Keratinocyte (primary cell): ENCODE measurements around the gene ATN1. TPM values are rescaled to one million over a fixed set of nuclear protein-coding genes. Genes with fewer than 3 reads are reported as not detected.

Experiments
- DNase-seq: peaks from one replicate; pipeline ENCODE4 v3.0.0-alpha.2; 2011; ENCODE audit warnings: low read depth, missing footprints, low spot score
- FAIRE-seq: peaks from 2 replicates; lab custom pipeline; 2011; peaks lifted over from hg19 to GRCh38; lab: Jason Lieb, UNC
- H2AFZ ChIP-seq: 2 replicates; pipeline ENCODE4 v1.6.0; 2012; ENCODE audit warnings: low read length, control low read depth, inconsistent platforms; ENCODE audit not compliant: control insufficient read depth
- H3K27ac ChIP-seq: 2 replicates; pipeline ENCODE4 v1.5.1; 2011; ENCODE audit warnings: low read length; ENCODE audit not compliant: control insufficient read depth, insufficient read depth
- H3K27me3 ChIP-seq: 3 replicates; pipeline ENCODE4 v1.6.0; 2011; ENCODE audit warnings: low read length; ENCODE audit not compliant: control insufficient read depth, insufficient read depth; ENCODE audit errors: extremely low read depth
- H3K36me3 ChIP-seq, 2 experiments: 2 replicates in 1 of 2; 3 replicates in 1 of 2; pipeline ENCODE4 v1.5.1; 2011; ENCODE audit warnings: low read length in 2 of 2, mild to moderate bottlenecking in 1 of 2; ENCODE audit not compliant: control insufficient read depth in 2 of 2, insufficient read depth in 2 of 2; ENCODE audit errors: extremely low read depth in 1 of 2
- H3K4me1 ChIP-seq: 3 replicates; pipeline ENCODE4 v1.5.1; 2011; ENCODE audit warnings: low read length; ENCODE audit not compliant: control insufficient read depth, insufficient read depth; ENCODE audit errors: extremely low read depth
- H3K4me2 ChIP-seq: 3 replicates; pipeline ENCODE4 v1.6.0; 2011; ENCODE audit warnings: low read depth, low read length; ENCODE audit not compliant: control insufficient read depth, insufficient read depth; ENCODE audit errors: extremely low read depth
- H3K4me3 ChIP-seq, 3 experiments: fragments of 200-600 bp in 1 of 3; sonication (generic) in 1 of 3; 2 replicates in 2 of 3; 3 replicates in 1 of 3; pipeline ENCODE4 v1.5.1; 2011 to 2016; ENCODE audit warnings: low read length in 3 of 3, mild to moderate bottlenecking in 3 of 3, control low read depth in 2 of 3, inconsistent platforms in 1 of 3, low read depth in 1 of 3, mixed read lengths in 1 of 3, mixed run types in 1 of 3, moderate library complexity in 1 of 3; ENCODE audit not compliant: control insufficient read depth in 2 of 3, insufficient read depth in 2 of 3; ENCODE audit errors: extremely low read depth in 1 of 3
- H3K79me2 ChIP-seq: 2 replicates; pipeline ENCODE4 v1.6.0; 2012; ENCODE audit warnings: low read length; ENCODE audit not compliant: control insufficient read depth, insufficient read depth
- H3K9ac ChIP-seq: 3 replicates; pipeline ENCODE4 v1.6.0; 2011; ENCODE audit warnings: low read length; ENCODE audit not compliant: control insufficient read depth, insufficient read depth; ENCODE audit errors: extremely low read depth
- H3K9me1 ChIP-seq: 3 replicates; pipeline ENCODE4 v1.6.0; 2011; ENCODE audit warnings: low read length; ENCODE audit not compliant: control insufficient read depth, insufficient read depth; ENCODE audit errors: extremely low read depth
- H3K9me3 ChIP-seq: 2 replicates; pipeline ENCODE4 v1.5.1; 2012; ENCODE audit warnings: low read depth, low read length; ENCODE audit not compliant: control insufficient read depth
- H4K20me1 ChIP-seq: 3 replicates; pipeline ENCODE4 v1.6.0; 2011; ENCODE audit warnings: low read length; ENCODE audit not compliant: control insufficient read depth, insufficient read depth; ENCODE audit errors: extremely low read depth
- EZH2 ChIP-seq: IDR thresholded peaks from one replicate; pipeline ENCODE4 v1.6.1; 2012; ENCODE audit warnings: inconsistent platforms, mild to moderate bottlenecking, low read length, moderate library complexity
- dilution Hi-C: fragments of 300-500 bp; cut with MboI; formaldehyde crosslinking; loops from one replicate; pipeline ENCODE4 v1.7.0; 2020; ENCODE audit warnings: low sequenced_read_pairs; ENCODE audit not compliant: extremely low pct_ligation_motif_present
- polyA plus RNA-seq, 5 experiments: library from polyadenylated mRNA; depleted of rRNA in 3 of 5; stranded (reverse) in 3 of 5; stranded (forward) in 1 of 5; unstranded in 1 of 5; fragments of >200 nt; gene quantifications; 1 replicate in 1 of 5; 2 replicates in 3 of 5; 3 replicates in 1 of 5; pipeline versions ENCODE4 v1.2.1 to v1.2.3, GENCODE V29; 2011 to 2012; ENCODE audit warnings: missing spikeins in 2 of 5, low read depth in 1 of 5, low replicate concordance in 1 of 5
- TF ChIP-seq, protein P1 (sequence below), 3 experiments: IDR thresholded peaks in 1 of 3; conservative IDR thresholded peaks in 1 of 3; optimal IDR thresholded peaks in 1 of 3; 2 replicates in 2 of 3; 3 replicates in 1 of 3; pipeline versions ENCODE3 to v1.5.1; 2011; ENCODE audit warnings: low read length in 3 of 3, mild to moderate bottlenecking in 3 of 3, moderate library complexity in 2 of 3, control low read depth in 1 of 3, inconsistent platforms in 1 of 3; ENCODE audit not compliant: insufficient read depth in 2 of 3; ENCODE audit errors: extremely low read depth in 1 of 3

The ATN1 gene
- polyA plus RNA-seq, 1 donor (not counting 4 experiments of a cell fraction or from before 2014, with no cell fraction given) = 6.2 TPM

GRCh38 chr12:6959805-6960592 is 32.2 kb downstream of the ATN1 start:
- Histone ChIP-seq H3K36me3 (peaks cover 3 to 12% of the 10 kb centered on the region in 2 experiments), H3K9me3 (no peaks in the 10 kb centered on the region), H3K27me3 (no peaks in the 10 kb centered on the region), H3K27ac (no peak overlapping the region), H4K20me1 (peaks cover 6% of the 10 kb centered on the region), H3K9ac (no peak overlapping the region), H3K4me3 (no peak overlapping the region), H3K79me2 (peaks cover 23% of the 10 kb centered on the region), H3K4me2 (no peak overlapping the region), H3K9me1 (no peaks in the 10 kb centered on the region), H3K4me1 (peaks cover 43% of the 10 kb centered on the region), H2AFZ (no peak overlapping the region)
- dilution Hi-C loops = no loop called here
- FAIRE-seq (no peak), DNase-seq (no peak)
- TF ChIP-seq EZH2 = no peak
- TF ChIP-seq, protein P1, sequence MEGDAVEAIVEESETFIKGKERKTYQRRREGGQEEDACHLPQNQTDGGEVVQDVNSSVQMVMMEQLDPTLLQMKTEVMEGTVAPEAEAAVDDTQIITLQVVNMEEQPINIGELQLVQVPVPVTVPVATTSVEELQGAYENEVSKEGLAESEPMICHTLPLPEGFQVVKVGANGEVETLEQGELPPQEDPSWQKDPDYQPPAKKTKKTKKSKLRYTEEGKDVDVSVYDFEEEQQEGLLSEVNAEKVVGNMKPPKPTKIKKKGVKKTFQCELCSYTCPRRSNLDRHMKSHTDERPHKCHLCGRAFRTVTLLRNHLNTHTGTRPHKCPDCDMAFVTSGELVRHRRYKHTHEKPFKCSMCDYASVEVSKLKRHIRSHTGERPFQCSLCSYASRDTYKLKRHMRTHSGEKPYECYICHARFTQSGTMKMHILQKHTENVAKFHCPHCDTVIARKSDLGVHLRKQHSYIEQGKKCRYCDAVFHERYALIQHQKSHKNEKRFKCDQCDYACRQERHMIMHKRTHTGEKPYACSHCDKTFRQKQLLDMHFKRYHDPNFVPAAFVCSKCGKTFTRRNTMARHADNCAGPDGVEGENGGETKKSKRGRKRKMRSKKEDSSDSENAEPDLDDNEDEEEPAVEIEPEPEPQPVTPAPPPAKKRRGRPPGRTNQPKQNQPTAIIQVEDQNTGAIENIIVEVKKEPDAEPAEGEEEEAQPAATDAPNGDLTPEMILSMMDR (optimal IDR thresholded peaks at IDR 0.05 in 1 of 3, IDR thresholded peaks at IDR 0.05 in 1 of 3, conservative IDR thresholded peaks at IDR 0.05 in 1 of 3; ENCODE audit: extremely low read depth in 1 of 3, insufficient read depth in 2 of 3, low read length in 3 of 3) = no peak

DNA sequence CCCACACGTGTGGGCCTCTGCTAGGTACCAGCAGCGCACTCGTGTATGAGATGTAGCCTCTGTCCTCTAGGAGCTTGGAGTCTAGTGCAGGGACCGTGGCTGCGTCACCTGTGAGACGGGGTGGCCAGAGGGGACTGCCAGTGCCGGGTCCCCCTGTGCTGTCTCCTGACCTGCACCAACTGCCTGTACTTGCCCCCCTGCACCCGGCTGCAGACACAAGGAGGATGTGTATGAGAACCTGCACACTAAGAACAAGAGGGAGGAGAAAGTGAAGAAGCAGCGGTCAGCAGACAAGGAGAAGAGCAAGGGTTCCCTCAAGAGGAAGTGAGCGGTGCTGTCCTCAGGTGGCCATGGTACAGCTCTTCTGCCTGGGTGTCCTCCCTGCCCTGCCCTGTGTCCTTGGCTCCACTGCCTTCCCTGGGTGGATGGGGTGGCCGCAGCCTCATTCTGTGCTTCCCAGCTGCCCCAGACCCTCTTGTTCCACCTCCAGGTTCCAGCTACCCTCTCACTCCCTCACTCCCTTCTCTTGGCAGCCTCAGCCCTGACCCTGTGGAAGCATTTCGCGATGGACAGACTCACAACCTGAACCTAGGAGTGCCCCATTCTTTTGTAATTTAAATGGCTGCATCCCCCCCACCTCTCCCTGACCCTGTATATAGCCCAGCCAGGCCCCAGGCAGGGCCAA is 33.0 kb downstream of the ATN1 start:
- H3K36me3 ChIP-seq = peaks cover 7 to 17% of the 10 kb centered on the region in 2 experiments
- H3K9me3 ChIP-seq = no peaks in the 10 kb centered on the region
- H4K20me1 ChIP-seq = peaks cover 8% of the 10 kb centered on the region
- no peaks in the 10 kb centered on the region for H3K9me1 ChIP-seq
- peak overlapping the region; percentile 12 for H3K4me2 ChIP-seq
- TF ChIP-seq, protein P1 (optimal IDR thresholded peaks at IDR 0.05 in 1 of 3, IDR thresholded peaks at IDR 0.05 in 1 of 3, conservative IDR thresholded peaks at IDR 0.05 in 1 of 3; ENCODE audit: extremely low read depth in 1 of 3, insufficient read depth in 2 of 3, low read length in 3 of 3) = no peak
- no peak for TF ChIP-seq EZH2
- DNase-seq (no peak), FAIRE-seq (no peak)
- H3K9ac ChIP-seq = peak overlapping the region; percentile 99
- H3K27me3 ChIP-seq = no peaks in the 10 kb centered on the region
- dilution Hi-C loops = no loop called here
- peaks cover 50% of the 10 kb centered on the region for H3K4me1 ChIP-seq
- H3K4me3 ChIP-seq = no peak overlapping the region
- H3K79me2 ChIP-seq = peaks cover 29% of the 10 kb centered on the region
- peak overlapping the region; percentile 95 for H3K27ac ChIP-seq
- peak overlapping the region; percentile 93 for H2AFZ ChIP-seq
